MM.1S (cell line): Measurements from ENCODE around the gene IL23R.
"Not testable (repeated sequence)": the region's sequence is repeated elsewhere in the genome, so short reads cannot be mapped to it uniquely, and the experiment has no call there.

ENCODE experiments used
- CTCF ChIP-seq: fragments of 300-600 bp; sonication (generic); IDR thresholded peaks from 2 replicates; pipeline ENCODE4 v1.5.1; 2016; ENCODE audit warnings: antibody characterized with exemption, low read length, mixed read lengths
- EZH2 ChIP-seq: fragments of 300-600 bp; sonication (generic); optimal IDR thresholded peaks from 2 replicates; pipeline ENCODE3; 2017; ENCODE audit warnings: low read depth, mild to moderate bottlenecking, antibody characterized with exemption, low read length, mixed read lengths
- EZH2phosphoT487 ChIP-seq: fragments of 300-600 bp; sonication (generic); IDR thresholded peaks from 2 replicates; pipeline ENCODE4 v1.6.1; 2018; ENCODE audit warnings: antibody characterized with exemption, low read length

- not testable (repeated sequence) for TF ChIP-seq CTCF, EZH2, EZH2phosphoT487
Measured at GRCh38 chr1:67141832-67142231, 24.4 kb upstream of the IL23R start.
